Stimulated activated CD4-positive, alpha-beta T cell treated with anti-CD3 and anti-CD28 coated beads, Interleukin-12 subunit alpha, Interleukin-12 subunit beta, amount 100 ng/mL, for 24 hours (primary cell): Measurements from ENCODE around the gene TRIP10.

Source experiments
- DNase-seq, 2 experiments: peaks; one replicate each; pipeline ENCODE4 v3.0.0-alpha.2; 2020; ENCODE audit warnings: low read depth in 2 of 2

The TRIP10 gene

DNA sequence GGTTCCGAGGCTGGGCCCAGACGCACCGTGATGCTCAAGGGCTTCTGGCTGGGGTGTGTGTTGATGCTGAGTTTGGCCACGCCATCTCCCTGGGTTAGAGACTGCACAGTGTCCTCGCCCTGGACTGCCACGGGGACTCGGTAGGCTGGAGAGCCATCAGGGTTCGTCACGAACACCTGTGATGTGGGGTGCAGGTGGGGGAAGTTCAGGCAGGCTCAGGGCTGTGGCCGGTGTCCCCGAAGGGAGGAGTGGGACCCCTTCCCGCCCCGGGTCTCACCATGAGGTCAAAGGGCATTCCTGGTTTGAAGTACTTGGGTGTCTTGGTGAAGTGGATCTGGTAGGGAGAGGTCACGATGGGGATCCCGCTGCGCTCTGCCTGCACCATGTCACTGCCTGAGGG is 27.2 kb upstream of the TRIP10 start:
- DNase-seq = no peak

DNA sequence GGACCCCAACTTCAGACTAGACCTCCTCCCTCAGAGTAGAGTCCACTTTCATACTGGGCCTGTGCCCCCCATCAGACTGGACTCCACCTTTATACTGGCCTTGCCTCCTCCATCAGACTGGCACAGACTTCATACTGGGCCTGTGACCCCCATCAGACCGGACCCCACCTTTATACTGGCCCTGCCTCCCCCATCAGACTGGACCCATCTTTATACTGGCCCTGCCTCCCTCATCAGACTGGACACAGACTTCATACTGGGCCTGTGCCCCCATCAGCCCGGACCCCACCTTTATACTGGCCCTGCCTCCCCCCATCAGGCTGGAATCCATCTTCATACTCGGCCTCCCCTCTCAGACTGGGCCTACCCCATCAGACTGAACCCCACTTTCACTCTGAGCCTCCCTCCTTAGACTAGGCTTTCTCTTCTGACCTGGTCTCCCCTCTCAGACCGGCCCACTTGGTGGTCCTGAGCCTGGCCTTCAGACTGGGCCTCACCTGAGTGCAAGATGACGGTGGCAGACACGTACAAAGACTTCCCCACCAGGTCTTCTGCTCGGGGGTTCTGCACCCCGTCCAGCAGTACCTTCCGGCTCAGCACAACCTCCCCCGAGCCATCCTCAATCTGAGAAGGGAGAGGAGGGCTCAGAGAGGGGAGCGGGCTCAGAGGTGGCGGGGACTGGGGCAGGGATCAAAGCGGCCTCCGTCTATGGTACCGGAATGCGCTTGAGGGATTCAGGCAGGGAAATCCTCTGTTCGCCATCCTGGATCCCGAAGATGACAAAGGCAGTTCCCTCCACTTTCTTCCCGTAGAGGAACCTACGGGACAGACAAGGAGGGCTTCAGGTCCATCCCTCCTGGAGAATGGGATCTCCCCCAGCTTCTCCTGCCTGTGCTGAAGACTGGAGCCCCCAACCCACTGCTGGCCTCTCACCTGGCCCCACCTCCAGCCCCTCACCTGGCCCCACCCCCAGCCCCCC is 26.5 kb upstream of the TRIP10 start:
- DNase-seq = no peak

DNA sequence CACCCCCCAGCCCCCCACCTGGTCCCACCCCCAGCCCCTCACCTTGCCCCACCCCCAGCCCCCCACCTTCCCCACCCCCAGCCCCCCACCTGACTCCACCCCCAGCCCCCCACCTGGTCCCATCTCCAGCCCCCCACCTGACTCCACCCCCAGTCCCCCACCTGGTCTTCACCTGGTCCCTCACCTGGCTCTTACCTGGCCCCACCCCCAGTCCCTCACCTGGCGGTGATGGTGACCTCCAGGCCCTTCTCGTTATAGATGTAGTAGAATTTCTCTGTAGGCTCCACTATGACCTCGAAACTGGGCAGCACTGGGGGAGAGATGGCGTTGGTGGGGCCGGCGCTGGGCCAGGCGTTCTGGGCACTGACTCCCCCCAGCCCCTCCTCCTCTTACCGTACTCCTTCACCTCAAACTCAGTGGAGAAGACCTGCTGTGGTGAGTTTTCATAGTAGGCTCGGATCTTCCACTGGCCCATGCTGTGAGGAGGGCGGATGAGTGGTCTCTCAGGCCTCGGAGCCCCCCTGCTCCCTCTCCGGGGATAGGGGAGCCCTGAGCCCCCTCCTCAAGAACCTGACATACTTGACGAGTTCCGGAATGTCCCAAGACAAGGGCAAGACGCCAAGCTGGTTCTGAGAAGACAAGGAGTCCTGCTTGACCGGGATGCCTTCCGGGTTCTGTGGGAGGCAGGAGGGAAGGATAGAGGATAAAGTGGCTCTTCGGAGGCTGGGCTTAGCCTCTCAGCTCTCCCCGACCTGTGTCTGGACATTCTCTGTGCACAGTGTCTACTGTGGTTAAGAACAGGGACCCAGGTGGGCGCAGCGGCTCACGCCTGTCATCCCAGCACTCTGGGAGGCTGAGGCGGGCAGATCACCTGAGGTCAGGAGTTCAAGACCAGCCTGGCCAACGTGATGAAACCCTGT is 25.4 kb upstream of the TRIP10 start:
- no peak for DNase-seq

DNA sequence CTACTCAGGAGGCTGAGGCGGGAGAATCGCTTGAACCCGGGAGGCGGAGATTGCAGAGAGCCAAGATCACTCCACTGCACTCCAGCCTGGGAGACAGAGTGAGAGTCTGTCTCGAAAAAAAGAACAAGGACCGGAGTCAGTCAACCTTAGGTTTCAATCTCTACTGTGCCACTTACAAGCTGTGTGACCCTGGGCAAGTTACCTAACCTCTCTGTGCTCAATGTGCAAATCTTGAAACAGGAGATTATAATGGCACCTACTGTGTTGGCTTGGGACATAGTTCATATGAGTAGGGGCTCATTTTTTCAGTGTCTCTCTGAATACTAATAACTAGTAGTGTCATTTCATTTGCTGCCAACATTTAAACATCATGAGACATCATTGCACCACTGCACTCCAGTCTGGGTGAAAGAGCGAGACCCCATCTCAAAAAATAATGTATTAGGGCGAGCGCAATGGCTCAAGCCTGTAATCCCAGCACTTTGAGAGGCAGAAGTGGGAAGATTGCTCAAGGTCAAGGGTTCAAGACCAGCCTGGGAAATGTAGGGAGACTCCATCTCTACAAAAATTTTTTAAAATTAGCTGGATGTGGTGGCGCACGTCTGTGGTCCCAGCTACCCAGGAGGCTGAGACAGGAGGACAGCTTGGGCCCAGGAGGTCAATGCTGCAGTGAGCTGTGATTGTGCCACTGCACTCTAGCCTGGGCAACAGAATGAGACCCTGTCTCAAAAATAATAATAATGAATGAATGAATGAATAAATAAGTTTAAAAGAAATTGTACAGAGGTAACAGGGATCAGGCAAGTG is 24.5 kb upstream of the TRIP10 start:
- no peak for DNase-seq

DNA sequence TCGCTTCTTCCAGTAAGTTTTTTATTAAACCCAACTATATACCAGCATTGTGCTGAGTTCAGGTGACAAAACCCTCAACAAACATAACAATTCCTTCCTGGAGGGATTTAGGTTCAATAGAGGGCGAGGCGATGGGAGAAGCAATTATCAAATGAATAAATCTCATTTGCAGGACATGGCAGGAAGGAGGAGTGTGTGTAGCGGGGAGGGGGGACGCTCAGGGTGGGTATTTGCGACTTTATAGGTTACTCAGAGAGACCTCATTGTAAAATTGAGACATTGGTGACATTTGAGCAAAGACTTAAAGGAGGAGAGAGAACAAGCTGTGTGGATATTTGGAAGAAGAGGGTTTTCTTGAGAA is 22.9 kb upstream of the TRIP10 start:
- DNase-seq = no peak

DNA sequence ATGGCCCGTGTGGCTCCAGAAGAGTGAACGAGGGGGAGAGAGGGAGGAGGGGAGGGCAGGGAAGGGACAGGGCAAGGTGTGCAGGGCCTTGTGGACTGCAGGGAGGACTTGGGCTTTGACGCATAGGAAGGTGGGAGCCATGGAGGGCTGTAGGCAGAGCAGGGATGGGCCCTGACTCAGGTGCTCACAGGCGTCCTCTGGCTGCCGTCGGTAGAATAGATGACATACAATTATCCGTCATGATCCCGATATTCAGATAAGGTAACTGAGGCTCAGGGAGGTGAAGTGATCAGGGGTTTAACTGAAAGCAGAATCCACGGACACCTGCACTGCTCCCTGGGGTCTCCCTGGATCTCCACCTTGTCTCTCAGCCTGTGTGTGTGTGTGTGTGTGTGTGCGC is 22.4 kb upstream of the TRIP10 start:
- DNase-seq = no peak

DNA sequence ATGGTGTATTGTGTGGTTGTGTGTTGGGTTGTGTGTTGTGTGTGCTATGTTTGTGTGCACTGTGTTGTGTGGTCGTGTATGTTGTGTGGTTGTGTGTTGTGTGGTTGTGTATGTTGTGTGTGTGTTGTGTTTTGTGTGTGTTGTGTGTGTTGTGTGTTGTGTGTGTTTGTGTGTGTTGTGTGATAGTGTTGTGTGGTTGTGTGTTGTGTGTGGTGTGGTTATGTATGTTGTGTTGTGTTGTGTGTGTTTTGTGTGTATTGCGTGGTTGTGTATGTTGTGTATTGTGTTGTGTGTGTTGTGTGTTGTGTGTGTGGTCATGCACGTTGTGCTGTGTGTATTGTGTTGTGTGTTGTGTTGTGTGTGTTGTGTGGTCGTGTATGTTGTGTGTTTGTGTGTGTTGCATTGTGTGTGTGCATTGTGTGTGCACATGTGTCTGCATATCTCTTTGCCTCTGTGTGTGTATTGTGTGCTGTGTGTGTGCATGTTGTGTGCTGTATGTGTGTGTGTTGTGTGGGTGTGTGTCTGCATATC is 22.0 kb upstream of the TRIP10 start:
- no peak for DNase-seq

DNA sequence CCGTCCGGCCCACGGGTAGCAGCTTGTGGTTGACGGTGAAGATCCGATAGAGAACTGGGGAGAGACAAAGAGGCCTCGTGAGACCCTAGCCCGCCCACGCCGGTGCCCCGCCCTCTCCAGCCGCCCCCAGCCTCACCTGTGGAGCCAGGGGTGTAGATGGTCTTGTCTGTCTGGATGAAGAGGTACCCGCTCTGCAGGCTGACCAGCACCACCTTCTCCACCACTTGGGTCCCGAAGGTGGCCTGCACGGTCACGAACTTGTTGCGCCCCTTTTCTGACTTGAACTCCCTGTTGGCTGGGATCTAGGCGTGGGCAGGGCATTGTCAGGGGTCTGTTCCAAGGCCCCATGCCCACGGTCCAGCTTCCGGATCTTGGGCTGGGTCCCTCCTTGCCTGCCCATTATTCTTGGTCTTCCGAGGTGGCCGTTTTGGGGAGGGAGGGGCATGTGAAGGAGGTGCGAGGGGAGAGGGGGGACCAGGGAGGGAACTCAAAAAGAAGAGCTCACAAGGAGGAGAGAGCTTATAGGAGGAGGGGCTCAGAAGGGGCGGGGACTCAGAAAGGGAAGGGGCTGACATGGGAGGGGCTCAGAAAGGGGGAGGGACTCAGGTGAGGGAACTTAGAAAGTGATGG is 21.3 kb upstream of the TRIP10 start:
- no peak for DNase-seq

DNA sequence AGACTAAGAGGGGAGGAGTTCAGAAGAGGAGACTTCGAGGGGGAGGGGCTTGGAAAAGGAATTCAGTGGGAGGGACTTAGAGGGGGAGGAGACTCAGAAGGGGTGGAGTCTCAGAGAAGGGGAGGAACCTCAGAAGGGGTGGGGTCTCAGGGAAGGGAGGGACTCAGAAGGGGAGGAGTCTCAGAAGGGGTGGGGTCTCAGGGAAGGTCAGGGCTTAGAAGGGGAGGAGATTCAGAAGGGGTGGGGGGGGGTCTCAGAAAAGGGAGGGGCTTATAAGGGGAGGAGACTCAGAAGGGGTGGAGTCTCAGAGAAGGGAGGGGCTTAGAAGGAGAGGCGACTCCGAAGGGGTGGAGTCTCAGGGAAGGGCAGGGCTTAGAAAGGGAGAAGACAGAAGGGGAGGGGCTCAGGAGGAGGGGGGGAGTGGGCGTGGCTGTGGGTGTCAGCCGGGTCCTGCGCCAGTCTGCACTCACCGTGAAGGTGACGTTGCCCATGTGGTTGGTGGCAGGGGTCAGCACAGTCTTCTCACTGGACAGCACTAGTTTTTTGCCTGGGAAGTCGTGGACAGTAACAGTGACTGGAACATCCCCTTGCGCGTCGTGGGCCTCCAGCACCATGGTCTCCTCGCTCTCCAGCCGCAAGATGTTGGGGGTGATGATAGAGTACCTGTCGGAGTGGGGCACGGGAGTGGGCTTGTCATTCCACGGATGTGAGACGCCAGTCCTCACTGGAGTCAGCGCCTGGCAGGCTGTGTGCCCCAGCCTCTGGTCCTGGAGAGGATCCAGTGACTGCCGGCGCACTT is 20.5 kb upstream of the TRIP10 start:
- no peak for DNase-seq

DNA sequence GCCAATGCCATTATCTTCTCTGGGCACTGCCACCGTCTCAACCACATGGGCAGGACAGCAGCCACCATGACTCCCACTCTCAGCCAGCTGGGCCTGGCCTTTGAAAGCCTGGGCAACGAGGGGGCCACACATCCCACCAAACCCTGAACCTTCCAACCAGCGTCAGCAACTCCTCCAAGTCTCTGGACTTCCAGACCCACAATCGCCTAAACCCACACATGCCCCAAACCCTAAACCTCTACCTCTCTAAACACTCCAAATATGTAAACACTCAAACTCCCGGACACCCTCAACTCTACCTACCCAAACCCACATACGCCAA is 20.0 kb upstream of the TRIP10 start:
- DNase-seq = no peak

DNA sequence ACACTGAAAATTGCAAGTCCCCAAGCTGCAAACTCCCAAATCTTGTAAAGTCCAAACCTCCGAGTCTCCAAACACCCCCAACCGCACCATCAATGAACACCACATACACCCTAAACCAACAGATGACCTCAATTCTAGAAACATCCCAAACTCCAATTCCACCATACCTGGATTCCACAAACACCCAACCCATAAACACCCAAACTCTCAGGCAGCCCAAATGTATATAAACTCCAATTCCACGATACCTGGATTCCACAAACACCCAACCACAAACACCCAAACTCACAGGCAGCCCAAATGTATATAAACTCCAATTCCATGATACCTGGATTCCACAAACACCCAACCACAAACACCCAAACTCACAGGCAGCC is 19.5 kb upstream of the TRIP10 start:
- DNase-seq = no peak

DNA sequence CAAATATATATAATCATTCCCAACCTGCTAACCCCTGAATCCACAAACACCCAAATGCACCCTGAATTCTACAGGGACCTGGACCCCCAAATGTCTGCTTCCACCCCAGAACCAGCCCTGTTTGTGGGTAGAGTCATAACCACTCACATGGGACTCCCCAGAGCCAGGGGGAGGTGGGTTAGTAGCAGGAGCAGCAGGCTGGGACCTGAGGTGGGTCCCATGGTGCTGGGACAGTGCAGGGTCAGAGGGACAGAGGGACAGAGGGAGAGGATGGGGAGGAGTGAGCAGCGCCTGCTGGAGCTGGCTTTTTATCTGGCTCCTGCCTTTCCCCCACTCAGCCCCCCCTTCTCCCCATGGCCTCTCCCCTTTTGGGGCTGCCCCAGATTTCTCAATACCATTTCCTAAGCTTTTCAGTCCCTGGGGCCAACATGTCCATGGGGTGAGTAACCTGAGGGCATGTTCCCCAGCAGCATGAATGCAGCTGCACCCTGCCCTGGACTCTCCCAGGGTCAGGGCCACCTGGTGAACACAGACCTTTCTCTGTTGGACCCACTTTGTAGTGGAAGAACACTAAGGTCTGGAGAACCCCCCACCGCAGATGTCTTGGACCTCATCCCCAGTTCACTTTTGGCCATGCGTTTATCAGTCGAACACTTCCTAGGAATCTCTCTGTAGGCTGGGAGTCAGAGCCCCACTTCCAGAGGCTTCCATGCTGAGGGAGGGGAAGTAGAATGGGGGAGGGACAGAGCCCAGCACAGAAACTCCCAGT is 18.9 kb upstream of the TRIP10 start, which contains the start of gene C3:
TSS of gene C3 (minus strand) at position 282 of the 769 bp plus-strand sequence. CDS start at position 221, 61 bp downstream.
- no peak for DNase-seq

DNA sequence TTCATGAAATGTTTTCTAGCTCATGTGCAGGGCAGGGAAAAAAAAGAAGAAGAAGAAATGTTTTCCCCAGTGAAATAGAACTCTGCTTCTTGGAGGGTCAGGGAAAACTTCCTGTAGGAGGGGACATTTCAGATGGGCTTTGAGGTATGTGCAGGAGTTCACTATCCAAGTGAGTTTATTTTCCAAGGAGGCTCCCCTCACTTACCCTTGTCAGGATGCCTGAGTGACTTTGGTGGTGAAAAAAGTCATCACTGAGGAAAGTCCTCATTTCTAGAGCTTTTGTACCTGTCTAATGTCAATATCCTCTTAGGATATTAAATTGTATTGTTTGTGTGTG is 18.4 kb upstream of the TRIP10 start:
- DNase-seq = no peak

DNA sequence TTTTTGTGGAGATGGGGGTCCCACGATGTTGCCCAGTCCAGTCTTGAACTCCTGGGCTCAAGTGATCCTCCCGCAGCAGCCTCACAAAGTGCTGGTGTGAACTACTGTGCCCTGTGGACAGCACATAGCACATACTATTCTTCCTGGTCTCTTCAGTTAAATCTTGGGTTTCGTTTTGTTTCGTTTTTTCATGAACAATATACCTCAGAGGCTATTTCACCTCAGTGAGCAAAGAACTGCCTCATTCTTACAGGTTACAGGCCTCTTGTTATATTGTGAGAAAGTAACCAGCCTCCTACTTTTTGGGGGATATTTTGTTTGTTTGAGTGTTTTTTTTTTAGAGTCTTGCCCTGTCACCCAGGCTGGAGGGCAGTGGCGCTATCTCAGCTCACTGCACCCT is 17.7 kb upstream of the TRIP10 start:
- DNase-seq = no peak

DNA sequence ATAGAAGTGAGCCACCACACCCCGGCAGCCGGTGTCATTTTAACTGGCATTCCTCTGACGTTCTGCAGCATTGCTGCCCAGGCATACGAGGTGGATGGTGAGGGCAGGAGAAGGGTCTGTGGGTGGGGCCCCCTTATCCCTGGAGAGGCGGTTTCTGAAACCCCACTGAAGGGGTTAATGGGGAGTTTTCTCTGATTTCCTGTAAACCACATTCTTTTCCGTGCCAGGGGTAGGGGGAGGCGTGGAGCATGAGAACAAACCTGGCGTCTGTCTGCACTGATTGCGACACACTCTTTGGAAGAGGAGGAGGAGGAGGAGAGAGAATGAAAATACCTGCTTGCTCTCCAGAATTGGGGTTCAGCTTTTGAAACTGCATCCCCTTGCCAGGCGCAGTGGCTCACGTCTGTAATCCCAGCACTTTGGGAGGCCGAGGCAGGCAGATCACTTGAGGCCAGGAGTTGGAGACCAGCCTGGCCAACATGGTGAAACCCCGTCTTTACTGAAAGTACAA is 16.3 kb upstream of the TRIP10 start:
- DNase-seq = no peak

DNA sequence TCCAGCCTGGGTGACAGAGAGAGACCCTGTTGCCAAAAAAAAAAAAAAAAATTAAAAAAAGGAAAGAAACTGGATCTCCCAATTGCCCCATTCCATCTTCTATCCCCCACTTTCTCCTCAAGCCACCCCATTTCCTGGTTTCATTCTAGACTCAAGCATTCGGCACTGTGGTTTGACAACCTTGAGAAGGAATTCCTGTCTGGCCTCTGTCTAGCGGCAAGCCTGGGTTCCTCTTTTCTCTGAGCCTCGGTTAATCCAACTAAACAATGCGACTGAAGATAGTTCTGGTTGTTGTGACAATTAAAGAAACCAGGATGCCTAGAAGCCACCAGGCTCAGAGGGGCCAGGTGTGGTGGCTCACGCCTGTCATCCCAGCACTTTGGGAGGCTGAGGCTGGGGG is 15.7 kb upstream of the TRIP10 start:
- DNase-seq = no peak

DNA sequence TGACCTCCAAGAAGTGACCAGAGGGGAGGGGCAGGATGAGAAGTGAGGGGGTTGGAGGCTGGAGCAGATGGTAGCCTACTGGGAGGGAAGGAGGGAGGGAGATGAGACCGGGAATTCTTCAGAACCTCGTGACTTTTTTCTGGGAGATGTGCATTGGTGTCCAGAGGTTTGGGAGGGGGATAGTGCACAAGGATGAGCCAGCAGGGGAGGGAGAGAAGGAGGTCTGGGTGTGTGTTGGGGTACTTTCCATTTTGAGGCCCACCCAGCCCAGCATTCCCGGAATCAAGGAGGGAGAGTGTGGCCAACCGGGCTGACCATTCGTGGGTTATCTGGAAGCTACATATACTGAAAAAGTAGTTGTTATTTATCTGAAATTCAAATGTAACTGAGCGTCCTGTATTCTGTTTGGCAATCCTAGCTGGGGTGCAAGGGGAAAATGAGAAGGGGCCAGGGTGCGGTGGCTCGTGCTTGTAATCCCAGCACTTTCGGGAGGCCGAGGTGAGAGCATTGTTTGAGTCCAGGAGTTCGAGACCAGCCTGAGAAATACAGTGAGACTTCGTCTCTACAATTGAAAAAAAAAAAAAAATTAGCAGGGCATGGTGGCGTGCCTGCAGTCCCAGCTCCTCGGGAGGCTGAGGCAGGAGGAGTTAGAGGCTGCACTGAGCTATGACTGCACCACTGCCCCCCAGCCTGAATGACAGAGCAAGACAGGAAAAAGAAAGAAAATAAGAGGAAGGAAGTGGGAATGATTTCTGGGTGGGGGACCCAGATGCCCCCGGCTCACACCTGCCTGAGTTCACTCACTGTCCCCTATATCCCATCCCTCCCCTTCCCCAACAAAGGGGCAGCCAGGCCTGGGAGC is 14.6 kb upstream of the TRIP10 start:
- no peak for DNase-seq

DNA sequence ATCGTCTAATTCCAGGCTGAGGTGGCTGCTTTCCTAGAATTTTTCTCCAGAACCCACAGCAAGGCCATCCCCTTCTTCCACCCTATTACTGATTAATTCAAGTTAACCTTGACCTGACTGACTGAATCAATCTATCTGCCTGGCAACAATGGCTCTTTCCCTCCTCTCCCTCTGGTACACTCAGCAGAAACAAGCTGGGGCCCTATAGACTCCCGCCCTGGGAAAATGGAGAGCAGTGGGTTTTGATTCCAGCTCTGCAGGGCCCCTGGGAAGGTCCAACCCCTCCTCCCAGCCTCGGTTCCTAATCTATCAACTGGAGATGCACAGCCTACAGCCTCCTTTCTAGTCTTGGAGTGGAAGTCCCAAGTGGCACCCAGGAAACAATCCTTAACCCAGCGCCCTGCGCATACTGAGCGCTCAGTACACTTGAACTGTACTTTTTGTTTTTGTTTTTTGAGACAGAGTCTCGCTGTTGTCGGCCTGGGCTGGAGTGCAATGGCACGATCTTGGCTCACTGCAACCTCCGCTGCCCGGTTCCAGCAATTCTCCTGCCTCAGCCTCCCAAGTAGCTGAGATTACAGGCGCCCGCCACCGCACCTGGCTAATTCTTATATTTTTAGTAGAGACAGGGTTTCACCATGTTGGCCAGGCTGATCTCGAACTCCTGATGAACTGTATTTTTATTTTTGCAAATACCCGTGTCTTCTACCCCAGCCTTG is 13.8 kb upstream of the TRIP10 start:
- no peak for DNase-seq
